Vagina (tissue), 2 donors: ENCODE measurements around the gene ARL8B.

Experiments
- POLR2A ChIP-seq, 2 donors: fragments of 450-650 bp; IDR thresholded peaks; one replicate each; pipeline ENCODE4 v1.6.1; 2017; ENCODE audit warnings: antibody characterized with exemption in 2 of 2, mild to moderate bottlenecking in 2 of 2, moderate library complexity in 2 of 2
- POLR2AphosphoS5 ChIP-seq, 2 donors: sonication (generic); formaldehyde crosslinking; IDR thresholded peaks; one replicate each; pipeline ENCODE4 v1.9.0; 2017; ENCODE audit warnings: antibody characterized with exemption in 2 of 2, mild to moderate bottlenecking in 2 of 2, low read depth in 1 of 2; ENCODE audit not compliant: insufficient read depth in 1 of 2
- TF ChIP-seq, protein P1 (sequence below), 3 experiments: fragments of 450-650 bp in 2 of 3; fragments of 200-600 bp in 1 of 3; sonication (generic) in 1 of 3; IDR thresholded peaks; one replicate each; pipeline ENCODE4 v1.5.1; 2017 to 2019; ENCODE audit warnings: antibody characterized with exemption in 3 of 3, mild to moderate bottlenecking in 2 of 3, moderate library complexity in 2 of 3

GRCh38 chr3:5191555-5192304 lies 69.6 kb downstream of the ARL8B start:
- TF ChIP-seq, protein P1, sequence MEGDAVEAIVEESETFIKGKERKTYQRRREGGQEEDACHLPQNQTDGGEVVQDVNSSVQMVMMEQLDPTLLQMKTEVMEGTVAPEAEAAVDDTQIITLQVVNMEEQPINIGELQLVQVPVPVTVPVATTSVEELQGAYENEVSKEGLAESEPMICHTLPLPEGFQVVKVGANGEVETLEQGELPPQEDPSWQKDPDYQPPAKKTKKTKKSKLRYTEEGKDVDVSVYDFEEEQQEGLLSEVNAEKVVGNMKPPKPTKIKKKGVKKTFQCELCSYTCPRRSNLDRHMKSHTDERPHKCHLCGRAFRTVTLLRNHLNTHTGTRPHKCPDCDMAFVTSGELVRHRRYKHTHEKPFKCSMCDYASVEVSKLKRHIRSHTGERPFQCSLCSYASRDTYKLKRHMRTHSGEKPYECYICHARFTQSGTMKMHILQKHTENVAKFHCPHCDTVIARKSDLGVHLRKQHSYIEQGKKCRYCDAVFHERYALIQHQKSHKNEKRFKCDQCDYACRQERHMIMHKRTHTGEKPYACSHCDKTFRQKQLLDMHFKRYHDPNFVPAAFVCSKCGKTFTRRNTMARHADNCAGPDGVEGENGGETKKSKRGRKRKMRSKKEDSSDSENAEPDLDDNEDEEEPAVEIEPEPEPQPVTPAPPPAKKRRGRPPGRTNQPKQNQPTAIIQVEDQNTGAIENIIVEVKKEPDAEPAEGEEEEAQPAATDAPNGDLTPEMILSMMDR (IDR thresholded peaks at IDR 0.05): no peak
- TF ChIP-seq POLR2A (IDR thresholded peaks at IDR 0.05): no peak
- TF ChIP-seq POLR2AphosphoS5 (IDR thresholded peaks at IDR 0.05; ENCODE audit: insufficient read depth in 1 of 2, low read depth in 1 of 2): no peak
